ENCODE results near the gene GNAQ.

The GNAQ gene

GRCh38 chr9:78031444-78031892 lies at the start of gene GNAQ:
Gene GNAQ, minus strand, starts transcription at chr9:78031811. Its CDS starts 576 bp downstream, at chr9:78031235.
- no peaks in the 10 kb centered on the region for H3K4me1 ChIP-seq (ENCODE audit: control insufficient read depth, low read length)
- H3K4me2 ChIP-seq (ENCODE audit: low read length), result no peak within 1 kb of the TSS
- H3K27ac ChIP-seq (ENCODE audit: low read depth, low read length), result no peak within 1 kb of the TSS
- H3F3A ChIP-seq (ENCODE audit: control insufficient read depth, insufficient read depth), result no peaks in the 10 kb centered on the region
- H3K27me3 ChIP-seq (ENCODE audit: control insufficient read depth, low read length), result peaks cover 29% of the 10 kb centered on the region
- no peaks in the 10 kb centered on the region for H3K79me2 ChIP-seq (ENCODE audit: control insufficient read depth, low read length)
- no peak within 1 kb of the TSS for H3K4me3 ChIP-seq (ENCODE audit: low read length)
- TF ChIP-seq EZH2phosphoT487 (IDR thresholded peaks at IDR 0.05; ENCODE audit: borderline replicate concordance, low read length), result no peak
- TF ChIP-seq CTCF (IDR thresholded peaks at IDR 0.05; ENCODE audit: low read depth, low read length, poor library complexity, severe bottlenecking), result no peak
- no peaks in the 10 kb centered on the region for H3K9me2 ChIP-seq (replicated peaks; ENCODE audit: control insufficient read depth, low read length)
- H3K9me3 ChIP-seq (ENCODE audit: control insufficient read depth, insufficient read depth, low read length), result no peaks in the 10 kb centered on the region
- no peaks in the 10 kb centered on the region for H4K20me1 ChIP-seq (ENCODE audit: control insufficient read depth, insufficient read depth, low read depth, low read length)
- H3K36me3 ChIP-seq (ENCODE audit: control insufficient read depth, low read length), result no peaks in the 10 kb centered on the region

GRCh38 chr9:78074385-78075291 lies 43.0 kb upstream of the GNAQ start:
- Histone ChIP-seq H4K20me1 (ENCODE audit: control insufficient read depth, insufficient read depth, low read depth, low read length) (no peaks in the 10 kb centered on the region), H3K36me3 (ENCODE audit: control insufficient read depth, low read length) (no peaks in the 10 kb centered on the region), H3K4me2 (ENCODE audit: low read length) (no peak overlapping the region), H3K27ac (ENCODE audit: low read depth, low read length) (no peak overlapping the region), H3F3A (ENCODE audit: control insufficient read depth, insufficient read depth) (no peaks in the 10 kb centered on the region), H3K79me2 (ENCODE audit: control insufficient read depth, low read length) (no peaks in the 10 kb centered on the region), H3K9me3 (ENCODE audit: control insufficient read depth, insufficient read depth, low read length) (no peaks in the 10 kb centered on the region), H3K9me2 (replicated peaks; ENCODE audit: control insufficient read depth, low read length) (no peaks in the 10 kb centered on the region; the same call in 1 of the 2 replicates), H3K27me3 (ENCODE audit: control insufficient read depth, low read length) (no peaks in the 10 kb centered on the region), H3K4me3 (ENCODE audit: low read length) (no peak overlapping the region), H3K4me1 (ENCODE audit: control insufficient read depth, low read length) (peaks cover 3% of the 10 kb centered on the region)
- TF ChIP-seq EZH2phosphoT487 (IDR thresholded peaks at IDR 0.05; ENCODE audit: borderline replicate concordance, low read length), result no peak
- no peak for TF ChIP-seq CTCF (IDR thresholded peaks at IDR 0.05; ENCODE audit: low read depth, low read length, poor library complexity, severe bottlenecking)

- Histone ChIP-seq H3K4me2 (ENCODE audit: low read length) (no peak overlapping the region), H3K4me3 (ENCODE audit: low read length) (no peak overlapping the region)
Observed at GRCh38 chr9:78073722-78074121, 42.1 kb upstream of the GNAQ start.

More at GRCh38 chr9:78073722-78074121, 42.1 kb upstream of the GNAQ start:
- Histone ChIP-seq H3K9me2 (replicated peaks; ENCODE audit: control insufficient read depth, low read length) (no peaks in the 10 kb centered on the region; the same call in 1 of the 2 replicates), H3K9me3 (ENCODE audit: control insufficient read depth, insufficient read depth, low read length) (no peaks in the 10 kb centered on the region), H3K36me3 (ENCODE audit: control insufficient read depth, low read length) (no peaks in the 10 kb centered on the region), H3K4me1 (ENCODE audit: control insufficient read depth, low read length) (peaks cover 3% of the 10 kb centered on the region), H3K27me3 (ENCODE audit: control insufficient read depth, low read length) (no peaks in the 10 kb centered on the region), H3F3A (ENCODE audit: control insufficient read depth, insufficient read depth) (no peaks in the 10 kb centered on the region), H3K79me2 (ENCODE audit: control insufficient read depth, low read length) (no peaks in the 10 kb centered on the region), H3K27ac (ENCODE audit: low read depth, low read length) (no peak overlapping the region), H4K20me1 (ENCODE audit: control insufficient read depth, insufficient read depth, low read depth, low read length) (no peaks in the 10 kb centered on the region)
- TF ChIP-seq EZH2phosphoT487 (IDR thresholded peaks at IDR 0.05; ENCODE audit: borderline replicate concordance, low read length) (no peak), CTCF (IDR thresholded peaks at IDR 0.05; ENCODE audit: low read depth, low read length, poor library complexity, severe bottlenecking) (no peak)

All from DOHH2 (cell line).